A549 (cell line): ENCODE data around the gene ANKRD16. TPM values are rescaled to one million over a fixed set of nuclear protein-coding genes. Genes with fewer than 3 reads are reported as not detected.
"Not testable (repeated sequence)": the region's sequence is repeated elsewhere in the genome, so short reads cannot be mapped to it uniquely, and the experiment has no call there.

Source experiments
- ATAC-seq, 2 experiments: fragments of 200-7000 bp in 1 of 2; fragments of >200 bp in 1 of 2; cut with Nextera tagmentation in 1 of 2; cut with Tn5 transposase in 1 of 2; 3 replicates each; pipeline versions ENCODE4 v1.8.0 to v1.9.1; 2018 to 2020; ENCODE audit warnings: mild to moderate bottlenecking in 1 of 2, moderate library complexity in 1 of 2
- CTCF ChIA-PET: fragments of 300-600 bp; sonication (Branson Sonifier 250); formaldehyde crosslinking; extraction: SDS; loops from one replicate; lab custom pipeline; 2021; ENCODE audit warnings: antibody characterized with exemption, inconsistent platforms; lab: Yijun Ruan, JAX
- POLR2A ChIA-PET: fragments of 350-600 bp; formaldehyde crosslinking; extraction: SDS; loops from one replicate; lab custom pipeline; 2021; ENCODE audit warnings: antibody characterized with exemption, inconsistent platforms; lab: Yijun Ruan, JAX
- DNase-seq, 2 experiments: peaks; one replicate each; pipeline versions ENCODE4 v3.0.0 to v3.0.0-alpha.2; 2011 to 2016; ENCODE audit warnings: low read depth in 1 of 2, low spot score in 1 of 2
- FAIRE-seq: peaks from 2 replicates; lab custom pipeline; 2011; peaks lifted over from hg19 to GRCh38; lab: Jason Lieb, UNC
- H3K27ac ChIP-seq, 2 experiments: fragments of >200 bp; sonication (Bioruptor Twin); formaldehyde crosslinking; 3 replicates each; pipeline ENCODE4 v1.5.1; 2016 to 2017
- H3K4me1 ChIP-seq: fragments of >200 bp; sonication (Bioruptor Twin); formaldehyde crosslinking; 3 replicates; pipeline ENCODE4 v1.6.1; 2016
- H3K4me2 ChIP-seq: fragments of >200 bp; sonication (Bioruptor Twin); formaldehyde crosslinking; 3 replicates; pipeline ENCODE4 v1.6.1; 2016
- H3K4me3 ChIP-seq: fragments of >200 bp; sonication (Bioruptor Twin); formaldehyde crosslinking; 3 replicates; pipeline ENCODE4 v1.5.1; 2016
- H3K9me3 ChIP-seq: fragments of >200 bp; sonication (Bioruptor Twin); formaldehyde crosslinking; 3 replicates; pipeline ENCODE4 v1.6.1; 2016
- BHLHE40 ChIP-seq: IDR thresholded peaks from 2 replicates; pipeline ENCODE4 v1.6.1; 2012; ENCODE audit warnings: low read depth, low read length, inconsistent platforms
- CBX2 ChIP-seq: fragments of 200-600 bp; sonication (generic); IDR thresholded peaks from 2 replicates; pipeline ENCODE4 v1.6.1; 2016; ENCODE audit warnings: low read depth, mild to moderate bottlenecking, borderline replicate concordance
- CEBPB ChIP-seq, 2 experiments: fragments of >200 bp in 1 of 2; sonication (Bioruptor Twin) in 1 of 2; formaldehyde crosslinking in 1 of 2; IDR thresholded peaks; 2 replicates each; pipeline ENCODE4 v1.6.1; 2012 to 2016
- CHD2 ChIP-seq: fragments of 150-350 bp; IDR thresholded peaks from 2 replicates; pipeline ENCODE4 v1.6.1; 2014; ENCODE audit warnings: low read length; ENCODE audit not compliant: partially characterized antibody
- CHD4 ChIP-seq: fragments of 200-600 bp; sonication (generic); IDR thresholded peaks from 2 replicates; pipeline ENCODE4 v1.6.1; 2016; ENCODE audit warnings: antibody characterized with exemption, mild to moderate bottlenecking, borderline replicate concordance
- EHMT2 ChIP-seq: fragments of 200-600 bp; sonication (generic); IDR thresholded peaks from 2 replicates; pipeline ENCODE4 v1.6.1; 2016; ENCODE audit warnings: antibody characterized with exemption, low read depth, mild to moderate bottlenecking, moderate library complexity
- ESRRA ChIP-seq: fragments of 150-350 bp; IDR thresholded peaks from 2 replicates; pipeline ENCODE4 v1.6.1; 2014; ENCODE audit warnings: mild to moderate bottlenecking, low read length, borderline replicate concordance
- GATA3 ChIP-seq: IDR thresholded peaks from 2 replicates; pipeline ENCODE4 v1.6.1; 2012; ENCODE audit warnings: borderline replicate concordance
- HEYL ChIP-seq: fragments of 250-450 bp; sonication (Bioruptor Pico); IDR thresholded peaks from 2 replicates; pipeline ENCODE4 v1.8.0; 2021; ENCODE audit warnings: mild to moderate bottlenecking, moderate library complexity
- HOXA7 ChIP-seq: fragments of 250-450 bp; sonication (Bioruptor Pico); IDR thresholded peaks from 2 replicates; pipeline ENCODE4 v1.5.0; 2020; ENCODE audit warnings: mild to moderate bottlenecking, moderate library complexity
- HOXB5 ChIP-seq: fragments of 250-450 bp; sonication (Bioruptor Pico); IDR thresholded peaks from 2 replicates; pipeline ENCODE4 v1.5.0; 2020; ENCODE audit warnings: mild to moderate bottlenecking, moderate library complexity
- KDM5A ChIP-seq: fragments of 200-600 bp; sonication (generic); IDR thresholded peaks from 2 replicates; pipeline ENCODE4 v1.6.1; 2016; ENCODE audit warnings: antibody characterized with exemption, mild to moderate bottlenecking
- MAFK ChIP-seq: fragments of 450-650 bp; IDR thresholded peaks from 2 replicates; pipeline ENCODE4 v1.6.1; 2014; ENCODE audit not compliant: partially characterized antibody
- NR3C1 ChIP-seq: fragments of >200 bp; sonication (Bioruptor Twin); formaldehyde crosslinking; IDR thresholded peaks from 3 replicates; pipeline ENCODE4 v1.6.1; 2017
- POLR2A ChIP-seq: IDR thresholded peaks from 2 replicates; pipeline ENCODE4 v1.6.1; 2012; ENCODE audit warnings: mild to moderate bottlenecking, low read length
- POLR2AphosphoS2 ChIP-seq: conservative IDR thresholded peaks from 2 replicates; pipeline ENCODE4 v1.6.1; 2012; ENCODE audit warnings: low read length, improper control_type of control experiment, inconsistent platforms
- RAD21 ChIP-seq, 2 experiments: fragments of >200 bp in 1 of 2; sonication (Bioruptor Twin) in 1 of 2; formaldehyde crosslinking in 1 of 2; IDR thresholded peaks in 1 of 2; conservative IDR thresholded peaks in 1 of 2; 2 replicates in 1 of 2; 3 replicates in 1 of 2; pipeline ENCODE4 v1.6.1; 2012 to 2018; ENCODE audit warnings: inconsistent platforms in 1 of 2
- RFX5 ChIP-seq: fragments of 450-650 bp; IDR thresholded peaks from 2 replicates; pipeline ENCODE4 v1.7.1; 2014; ENCODE audit warnings: antibody characterized with exemption, mild to moderate bottlenecking, moderate library complexity
- RNF2 ChIP-seq: fragments of 200-600 bp; sonication (generic); IDR thresholded peaks from 2 replicates; pipeline ENCODE4 v1.6.1; 2016; ENCODE audit warnings: low read depth, mild to moderate bottlenecking, antibody characterized with exemption, moderate library complexity, borderline replicate concordance
- TP53 ChIP-seq: fragments of 250-450 bp; sonication (Bioruptor Pico); IDR thresholded peaks from 2 replicates; pipeline ENCODE4 v1.5.0; 2021; ENCODE audit warnings: mild to moderate bottlenecking, moderate library complexity
- ZFP36 ChIP-seq: fragments of 450-650 bp; IDR thresholded peaks from 2 replicates; pipeline ENCODE4 v1.6.1; 2014; ENCODE audit warnings: borderline replicate concordance; ENCODE audit not compliant: partially characterized antibody
- ZSCAN20 ChIP-seq: fragments of 250-450 bp; sonication (Bioruptor Pico); IDR thresholded peaks from 2 replicates; pipeline ENCODE4 v1.8.0; 2022; ENCODE audit warnings: mild to moderate bottlenecking, moderate library complexity
- WGBS: methylation state at CpG from one replicate; pipeline ENCODE4 v1.1.6; 2017; ENCODE audit errors: missing lambda C conversion rate; 5-methylcytosine and 5-hydroxymethylcytosine counted together
- polyA plus RNA-seq, 4 experiments: library from polyadenylated mRNA; depleted of rRNA in 3 of 4; stranded (reverse); fragments of >200 nt; fragmentation: RNase III in 1 of 4; extraction: RNeasy Plus Mini Kit Qiagen cat#74134 plus additional on column Dnase treatment in 1 of 4; gene quantifications; 2 replicates in 3 of 4; 3 replicates in 1 of 4; pipeline ENCODE4 v1.2.3, GENCODE V29; 2011 to 2017
- TF ChIP-seq, protein P1 (sequence below): fragments of >200 bp; sonication (Bioruptor Twin); formaldehyde crosslinking; IDR thresholded peaks from 2 replicates; pipeline ENCODE4 v1.6.1; 2016
- TF ChIP-seq, protein P2 (sequence below): fragments of 250-450 bp; sonication (Bioruptor Pico); IDR thresholded peaks from 2 replicates; pipeline ENCODE4 v1.5.0; 2020; ENCODE audit warnings: low read depth, mild to moderate bottlenecking, moderate library complexity
- TF ChIP-seq, protein P3 (sequence below): fragments of >200 bp; sonication (Bioruptor Twin); formaldehyde crosslinking; IDR thresholded peaks from 3 replicates; pipeline ENCODE4 v1.6.1; 2016
- TF ChIP-seq, protein P4 (sequence below): IDR thresholded peaks from 2 replicates; pipeline ENCODE4 v1.6.1; 2012

The ANKRD16 gene
- polyA plus RNA-seq, 2 of the 4 experiments (the other 2 are of a cell fraction) = 7.3 to 8.9 TPM

DNA sequence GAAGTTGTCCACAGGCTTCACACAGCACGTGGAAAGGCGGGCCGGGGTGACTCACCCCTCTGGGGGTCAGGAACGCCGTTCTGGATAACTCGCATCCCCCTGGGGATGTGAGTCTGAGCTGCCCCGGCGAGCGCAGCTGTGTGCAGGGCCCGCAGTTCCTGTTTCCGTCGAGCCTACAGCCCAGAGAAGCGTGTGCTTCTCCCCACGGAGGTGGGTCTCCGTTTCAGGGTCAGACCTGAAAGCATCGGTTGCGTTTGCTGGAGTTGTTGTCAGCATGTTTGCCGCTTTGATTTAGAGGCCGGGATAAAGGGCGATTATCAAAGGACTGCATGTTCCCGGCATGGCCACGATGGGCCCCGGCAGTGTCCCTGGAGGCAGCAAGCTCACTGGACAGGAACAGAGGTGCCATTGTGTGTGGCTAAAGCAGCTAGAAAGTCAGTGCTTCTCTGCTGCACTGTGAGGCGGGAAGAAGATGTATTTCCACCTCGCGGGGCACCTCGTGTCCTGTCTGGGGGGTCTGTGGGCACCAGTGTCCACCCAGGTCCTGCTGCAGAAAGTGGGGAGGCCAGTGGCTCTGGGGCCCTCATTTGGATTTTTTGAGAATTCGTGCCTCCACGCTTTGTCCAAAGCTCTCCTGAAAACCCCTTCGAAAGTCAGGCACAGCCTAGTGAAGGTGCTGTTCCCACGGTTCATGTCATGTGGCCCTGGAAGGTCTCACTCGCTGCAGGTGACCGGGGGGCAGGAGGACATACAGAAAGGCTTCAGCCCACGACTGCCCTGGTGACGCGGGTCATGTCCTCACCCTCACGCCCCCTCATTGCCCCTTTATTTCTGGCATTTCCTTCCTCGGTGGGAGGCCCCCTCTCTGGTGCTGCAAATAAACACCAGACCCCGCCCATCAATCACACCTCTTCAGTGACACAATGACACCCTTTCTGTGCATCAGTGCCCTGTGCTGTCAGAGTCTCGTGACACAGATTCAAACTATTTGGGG lies 49.1 kb downstream of the ANKRD16 start:
- FAIRE-seq = no peak
- TF ChIP-seq ZSCAN20 (CRISPR knock-in tag) = no peak
- TF ChIP-seq POLR2AphosphoS2 = no peak
- TF ChIP-seq, protein P1, sequence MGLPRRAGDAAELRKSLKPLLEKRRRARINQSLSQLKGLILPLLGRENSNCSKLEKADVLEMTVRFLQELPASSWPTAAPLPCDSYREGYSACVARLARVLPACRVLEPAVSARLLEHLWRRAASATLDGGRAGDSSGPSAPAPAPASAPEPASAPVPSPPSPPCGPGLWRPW = no peak
- TF ChIP-seq, protein P2, sequence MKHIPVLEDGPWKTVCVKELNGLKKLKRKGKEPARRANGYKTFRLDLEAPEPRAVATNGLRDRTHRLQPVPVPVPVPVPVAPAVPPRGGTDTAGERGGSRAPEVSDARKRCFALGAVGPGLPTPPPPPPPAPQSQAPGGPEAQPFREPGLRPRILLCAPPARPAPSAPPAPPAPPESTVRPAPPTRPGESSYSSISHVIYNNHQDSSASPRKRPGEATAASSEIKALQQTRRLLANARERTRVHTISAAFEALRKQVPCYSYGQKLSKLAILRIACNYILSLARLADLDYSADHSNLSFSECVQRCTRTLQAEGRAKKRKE (CRISPR knock-in tag) = no peak
- TF ChIP-seq CBX2 = no peak
- no peak for TF ChIP-seq EHMT2
- TF ChIP-seq, protein P3, sequence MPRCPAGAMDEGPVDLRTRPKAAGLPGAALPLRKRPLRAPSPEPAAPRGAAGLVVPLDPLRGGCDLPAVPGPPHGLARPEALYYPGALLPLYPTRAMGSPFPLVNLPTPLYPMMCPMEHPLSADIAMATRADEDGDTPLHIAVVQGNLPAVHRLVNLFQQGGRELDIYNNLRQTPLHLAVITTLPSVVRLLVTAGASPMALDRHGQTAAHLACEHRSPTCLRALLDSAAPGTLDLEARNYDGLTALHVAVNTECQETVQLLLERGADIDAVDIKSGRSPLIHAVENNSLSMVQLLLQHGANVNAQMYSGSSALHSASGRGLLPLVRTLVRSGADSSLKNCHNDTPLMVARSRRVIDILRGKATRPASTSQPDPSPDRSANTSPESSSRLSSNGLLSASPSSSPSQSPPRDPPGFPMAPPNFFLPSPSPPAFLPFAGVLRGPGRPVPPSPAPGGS = no peak
- no peak for TF ChIP-seq TP53 (CRISPR knock-in tag)
- TF ChIP-seq ESRRA = no peak
- TF ChIP-seq HEYL (CRISPR knock-in tag) = no peak
- TF ChIP-seq, protein P4, sequence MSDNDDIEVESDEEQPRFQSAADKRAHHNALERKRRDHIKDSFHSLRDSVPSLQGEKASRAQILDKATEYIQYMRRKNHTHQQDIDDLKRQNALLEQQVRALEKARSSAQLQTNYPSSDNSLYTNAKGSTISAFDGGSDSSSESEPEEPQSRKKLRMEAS = no peak
- TF ChIP-seq RNF2 = no peak
- no peak for TF ChIP-seq BHLHE40
- TF ChIP-seq POLR2A = no peak
- TF ChIP-seq HOXB5 (CRISPR knock-in tag) = no peak
- no peak for TF ChIP-seq MAFK
- TF ChIP-seq NR3C1 = no peak
- no peak for TF ChIP-seq ZFP36
- TF ChIP-seq, all 56 proteins: peak for 0
- ChIA-PET POLR2A (no interaction called here), CTCF (interaction anchor here (0.6 to 0.8 kb wide), 3 partner anchors 12 to 440 kb away, joined by 3 to 4 read pairs (median 3); no protein-coding TSS in a partner anchor)
- Histone ChIP-seq H3K4me3 (no peak overlapping the region), H3K9me3 (no peaks in the 10 kb centered on the region), H3K4me2 (no peak overlapping the region), H3K4me1 (no peaks in the 10 kb centered on the region), H3K27ac (no peak overlapping the region)
- DNase-seq (no peak), ATAC-seq (peak; percentile 34 to 46; a peak in 3 of 6 replicates)
- WGBS = 67% methylated on average over 33 of the region's 40 CpGs

DNA sequence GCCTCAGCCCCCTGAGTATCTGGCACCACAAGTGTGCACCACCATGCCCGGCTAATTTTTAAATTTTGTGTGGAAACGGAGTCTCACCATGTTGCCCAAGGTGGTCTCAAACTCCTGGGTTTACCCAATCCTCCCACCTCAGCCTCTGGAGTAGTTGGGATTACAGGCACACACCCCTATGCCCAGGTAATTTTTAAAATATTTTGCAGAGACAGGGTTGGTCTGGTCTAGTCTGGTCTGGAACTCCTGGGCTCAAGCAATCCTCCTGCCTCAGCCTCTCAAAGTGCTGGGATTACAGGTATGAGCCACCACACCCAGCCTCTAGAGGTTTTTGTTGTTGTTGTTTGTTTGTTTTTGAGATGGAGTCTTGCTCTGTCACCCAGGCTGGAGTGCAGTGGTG lies 53.5 kb downstream of the ANKRD16 start:
- ATAC-seq, DNase-seq, H3K27ac ChIP-seq, H3K4me1 ChIP-seq, H3K4me3 ChIP-seq, FAIRE-seq, CTCF ChIA-PET, H3K4me2 ChIP-seq, POLR2A ChIA-PET, H3K9me3 ChIP-seq: not testable (repeated sequence)
- 75% methylated on average over 2 of the region's 2 CpGs for WGBS

DNA sequence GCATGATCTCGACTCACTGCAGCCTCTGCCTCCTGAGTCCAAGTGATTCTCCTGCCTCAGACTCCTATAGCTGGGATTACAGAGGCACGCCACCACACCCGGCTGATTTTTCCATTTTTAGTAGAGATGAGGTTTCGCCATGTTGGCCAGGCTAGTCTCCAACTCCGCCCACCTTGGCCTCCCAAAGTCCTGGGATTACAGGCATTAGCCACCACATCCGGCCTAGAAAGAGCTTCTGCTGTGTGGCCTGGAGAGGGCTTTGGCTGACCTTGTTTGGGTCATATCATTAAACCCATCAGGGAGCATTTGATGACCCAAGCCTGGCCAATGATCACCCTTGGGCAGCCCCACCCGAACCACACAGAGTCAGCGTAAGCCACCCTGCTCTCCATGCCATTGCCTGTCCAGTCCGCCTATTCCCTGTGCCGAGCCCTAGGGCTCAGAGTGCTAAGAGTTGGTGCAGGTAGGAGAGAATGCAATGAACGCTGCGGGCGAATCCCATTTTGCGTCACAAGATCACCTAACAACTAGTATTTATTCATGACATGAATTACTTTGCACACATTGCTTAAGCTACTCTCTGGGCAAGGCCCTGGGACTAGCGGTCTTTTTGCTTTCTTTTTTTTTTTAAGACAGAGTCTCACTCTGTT lies 54.1 kb downstream of the ANKRD16 start:
- H3K9me3 ChIP-seq = no peaks in the 10 kb centered on the region
- no peak overlapping the region for H3K4me2 ChIP-seq
- FAIRE-seq (no peak), DNase-seq (no peak), ATAC-seq (no peak)
- WGBS = 88% methylated on average over 15 of the region's 15 CpGs
- ChIA-PET POLR2A (interaction anchor here (0.8 kb wide), 1 partner anchor 23 kb away, joined by 3 read pairs; the partner anchor contains the start of gene GDI2), CTCF (no interaction called here)
- H3K4me1 ChIP-seq = no peaks in the 10 kb centered on the region
- no peak overlapping the region for H3K27ac ChIP-seq
- H3K4me3 ChIP-seq = no peak overlapping the region
- TF ChIP-seq HOXB5 (CRISPR knock-in tag) (no peak), CBX2 (no peak), EHMT2 (no peak), HEYL (CRISPR knock-in tag) (no peak), POLR2A (no peak), CEBPB (IDR thresholded peaks at IDR 0.05) (no peak), HOXA7 (CRISPR knock-in tag) (no peak), KDM5A (no peak), CHD4 (no peak), CHD2 (no peak), GATA3 (no peak), RAD21 (conservative IDR thresholded peaks at IDR 0.05 in 1 of 2, IDR thresholded peaks at IDR 0.05 in 1 of 2) (no peak), RFX5 (no peak)
- TF ChIP-seq, protein P1 = no peak
- TF ChIP-seq, protein P3 = no peak
- TF ChIP-seq, protein P4 = no peak
